HuH-7 (cell line): Measurements from ENCODE around the gene TOX2.

Experiments
- DNase-seq: peaks from one replicate; pipeline ENCODE4 v3.0.0; 2011; ENCODE audit warnings: low spot score

The TOX2 gene

DNA sequence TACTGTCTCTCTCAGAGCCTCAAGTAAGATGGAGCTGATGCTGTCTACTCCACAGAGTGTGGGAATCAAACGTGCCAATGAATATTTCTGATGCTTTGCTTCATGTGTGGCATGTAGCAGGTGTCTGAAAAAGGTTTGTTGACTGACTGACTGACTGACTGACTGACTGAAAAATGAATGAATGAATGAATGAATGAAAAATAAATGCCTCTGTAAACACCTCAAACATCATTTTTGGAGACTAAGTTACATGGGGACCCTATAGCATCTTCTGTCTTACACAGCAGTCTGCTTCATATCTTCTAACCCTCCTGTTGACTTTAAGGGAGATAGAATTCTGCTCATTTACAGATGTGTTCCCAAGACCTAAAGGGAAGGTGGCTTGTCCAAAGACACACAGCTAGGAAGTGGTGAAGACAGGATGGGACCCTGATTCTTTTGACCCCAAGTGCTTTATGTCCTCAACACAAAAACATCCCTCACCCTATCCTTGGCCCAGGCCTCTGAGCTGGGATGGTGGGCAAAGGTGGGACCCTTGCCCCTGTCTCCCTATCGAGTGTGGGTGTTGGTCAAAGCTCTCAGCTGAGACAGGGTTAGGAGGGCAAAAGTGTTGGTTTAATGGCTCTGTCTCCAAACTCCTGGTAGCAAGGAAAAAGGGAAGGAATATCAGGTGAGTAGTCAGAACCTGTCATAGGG is 104.4 kb downstream of the TOX2 start:
- DNase-seq, result no peak

DNA sequence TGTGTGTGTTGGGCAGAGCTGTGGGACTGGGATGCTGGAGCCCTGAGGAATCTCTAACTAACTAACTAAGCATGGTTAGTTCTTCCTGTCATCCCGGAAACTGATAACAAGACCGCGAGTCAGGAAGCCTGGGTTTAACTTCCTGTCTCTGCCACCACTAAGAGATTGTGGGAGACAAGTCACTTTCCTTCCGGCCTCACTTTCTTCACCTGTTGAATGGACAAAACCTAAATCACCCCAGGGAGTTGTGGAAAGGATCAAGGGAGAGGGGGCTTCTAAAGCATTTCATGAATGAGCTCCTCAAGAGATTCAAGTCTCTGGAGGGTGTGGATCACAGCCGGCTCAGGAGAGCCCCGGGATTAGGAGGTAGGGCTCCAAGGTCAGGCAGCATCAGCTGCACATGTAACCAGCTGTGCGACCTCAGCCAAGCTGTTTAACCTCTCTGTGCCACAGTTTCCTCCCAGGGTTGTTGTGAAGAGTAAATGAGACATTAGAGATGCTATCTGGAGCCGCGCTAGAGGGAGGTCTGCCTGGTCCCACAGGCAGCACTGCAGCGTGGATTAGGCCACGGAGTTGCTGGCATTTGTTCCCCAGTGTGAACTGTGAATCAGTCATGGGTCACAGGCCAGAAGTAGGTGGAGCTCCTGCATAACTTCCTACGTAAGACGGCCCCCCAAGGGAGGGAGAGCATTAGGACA is 105.1 kb downstream of the TOX2 start:
- DNase-seq, result no peak

DNA sequence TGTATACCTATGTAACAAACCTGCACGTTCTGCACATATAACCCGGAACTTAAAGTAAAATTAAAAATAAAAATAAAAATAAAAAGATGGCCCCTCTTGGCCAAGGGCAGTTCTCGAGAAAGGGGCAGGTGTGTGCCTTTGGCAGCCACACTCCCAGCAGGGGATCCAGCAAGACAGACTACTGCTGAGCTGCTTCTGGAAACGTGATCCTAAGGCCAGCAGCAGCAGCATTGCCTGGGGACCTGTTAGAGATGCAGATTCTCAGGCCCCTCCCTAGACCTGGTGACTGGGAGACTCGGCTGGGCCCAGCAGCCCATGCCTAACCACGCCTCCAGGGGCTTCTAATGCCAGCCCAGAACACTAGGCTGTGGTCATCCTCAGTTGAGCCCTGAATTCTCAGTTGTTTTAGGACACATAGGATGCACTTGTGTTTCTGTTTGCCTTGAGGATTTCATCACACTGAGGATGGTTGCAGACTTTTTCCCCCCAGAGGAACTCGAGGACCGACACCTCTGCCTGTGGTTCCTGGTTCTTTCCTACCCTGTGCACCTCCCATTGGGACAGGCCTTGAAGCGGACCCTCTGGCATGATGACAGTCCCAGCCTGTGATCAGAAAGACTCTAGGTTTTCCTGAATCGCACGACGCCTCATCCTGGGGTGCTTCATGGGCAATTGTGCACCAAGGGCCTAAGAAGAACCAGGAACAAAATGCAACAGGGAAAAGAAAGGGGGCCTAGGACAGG is 105.9 kb downstream of the TOX2 start:
- DNase-seq, result no peak

DNA sequence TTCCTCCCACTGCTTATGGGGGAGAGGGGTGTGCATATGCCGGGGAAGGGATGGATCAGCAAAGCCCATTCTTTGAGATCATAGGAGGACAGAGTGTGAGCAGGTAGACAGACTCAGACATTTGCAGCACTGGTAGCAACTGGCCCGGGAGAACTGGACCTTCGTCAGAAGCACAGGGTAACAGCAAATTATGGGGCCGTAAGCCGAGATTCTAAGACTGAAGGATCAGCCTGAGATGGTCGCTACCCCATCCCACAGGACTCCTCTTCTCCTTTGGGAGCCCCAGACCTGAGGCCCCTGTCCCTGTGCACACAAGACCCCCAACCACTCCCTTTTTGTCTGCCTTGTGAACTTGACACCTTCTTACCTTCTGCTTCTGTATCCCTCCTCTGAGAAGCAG is 106.5 kb downstream of the TOX2 start:
- DNase-seq, result no peak

DNA sequence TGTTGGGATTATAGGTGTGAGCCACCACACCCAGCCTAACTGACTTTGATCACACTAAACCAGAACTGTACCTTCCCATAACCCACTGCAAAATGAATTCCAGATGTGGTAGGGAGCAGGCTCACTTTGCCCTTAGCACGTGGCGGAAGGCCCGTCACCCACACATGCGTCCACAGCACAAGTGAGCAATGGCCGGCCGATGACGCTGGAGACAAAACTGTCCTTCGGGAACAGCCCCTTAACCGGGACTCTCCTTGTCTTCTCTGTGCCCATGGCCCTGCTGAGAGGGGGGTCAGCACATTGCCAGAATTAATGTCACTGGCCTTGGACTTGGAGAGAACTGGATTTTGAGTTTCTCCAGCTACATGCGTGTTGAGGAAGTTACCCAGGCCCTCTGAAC is 107.2 kb downstream of the TOX2 start:
- no peak for DNase-seq

DNA sequence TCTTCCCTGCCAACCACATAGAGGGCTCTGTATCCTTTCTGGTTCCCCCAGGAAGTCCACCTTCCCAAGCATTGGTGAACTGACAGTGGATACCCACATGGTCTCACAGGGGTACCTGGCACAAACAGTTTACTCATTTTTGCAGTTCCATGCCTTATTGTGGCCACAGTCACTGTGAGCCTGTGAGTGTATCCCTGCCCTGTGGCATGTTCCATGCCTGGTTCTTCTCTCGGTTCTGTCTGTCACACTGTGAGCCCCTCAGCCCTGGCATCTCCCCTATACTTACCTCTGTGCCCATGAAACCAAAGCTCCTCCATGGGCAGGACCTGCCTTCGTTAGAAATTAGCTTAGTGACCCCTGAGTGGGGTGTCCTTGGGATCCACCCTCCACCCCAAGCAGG is 107.8 kb downstream of the TOX2 start:
- DNase-seq, result no peak

DNA sequence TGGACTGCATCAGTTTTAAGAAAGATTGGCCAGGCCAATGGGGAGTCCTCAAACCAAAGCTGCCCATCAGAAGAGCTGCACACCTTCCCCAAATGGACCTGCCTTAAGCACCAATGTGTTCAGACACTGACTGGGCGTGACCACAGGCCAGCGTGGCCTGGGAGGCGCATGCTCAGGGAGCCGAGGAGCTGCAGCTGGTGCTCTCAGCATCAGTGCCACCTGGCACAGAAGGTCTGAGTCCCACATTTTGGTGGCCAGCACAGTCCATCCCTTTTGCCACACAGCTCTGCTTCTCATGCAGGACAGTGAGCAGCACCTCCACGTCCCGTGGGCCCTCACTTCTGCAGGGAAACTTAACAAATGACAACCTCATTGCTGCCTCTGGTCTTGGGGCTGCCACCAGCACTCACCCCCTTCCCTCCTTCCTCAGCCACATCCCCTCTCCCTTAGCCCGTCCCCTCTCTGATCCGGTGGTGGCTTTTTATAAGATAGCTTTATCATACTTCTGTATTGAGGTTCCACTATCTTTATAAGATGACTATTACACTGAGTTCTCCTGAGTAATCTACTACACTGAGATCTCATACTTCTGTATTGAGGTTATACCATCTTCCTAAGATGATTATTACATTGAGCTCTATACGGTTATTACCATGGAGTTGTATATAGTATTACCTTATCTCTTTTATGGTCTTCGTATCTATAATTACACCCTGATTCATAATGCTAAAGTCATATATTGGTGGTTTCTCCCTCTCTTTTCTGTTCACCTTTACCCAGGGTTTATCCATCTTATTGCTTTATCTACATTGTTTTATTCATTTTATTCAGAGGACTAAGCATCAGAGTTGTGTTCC is 109.1 kb downstream of the TOX2 start:
- no peak for DNase-seq

DNA sequence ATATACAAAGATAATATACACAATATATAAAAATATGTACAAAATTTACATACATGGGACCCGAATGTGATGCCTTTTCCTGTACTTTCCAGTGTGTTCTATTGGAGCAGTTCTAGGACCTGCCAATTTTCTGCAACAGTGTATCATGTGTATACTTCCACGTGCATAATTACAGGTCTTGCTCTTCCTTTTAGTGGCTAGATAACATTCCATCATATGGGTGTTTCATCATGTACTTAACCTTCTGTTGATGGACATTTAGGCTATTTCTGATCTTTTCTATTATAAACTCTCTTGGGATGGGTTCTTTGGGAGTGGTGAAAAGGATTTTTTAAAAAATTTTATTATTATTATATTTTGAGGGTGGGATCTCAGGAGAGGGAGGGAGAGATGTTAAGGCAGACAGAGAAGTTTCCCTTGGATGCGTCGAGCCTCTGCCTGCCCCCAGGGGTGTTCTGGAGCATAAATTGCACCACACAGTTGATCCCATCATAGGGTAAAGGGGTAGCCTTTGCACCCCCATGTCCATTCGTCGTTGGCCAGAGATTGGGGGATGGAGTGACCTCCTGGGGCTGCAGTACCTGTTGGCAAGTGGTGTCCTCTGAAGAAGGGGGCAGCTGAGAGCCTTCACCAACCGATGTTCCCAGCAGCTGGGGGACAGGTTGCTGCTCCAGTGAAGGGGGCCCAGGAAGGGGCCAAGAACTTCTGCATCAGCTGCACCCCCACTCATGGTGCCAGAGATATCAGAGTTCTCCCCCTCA is 110.3 kb downstream of the TOX2 start:
- no peak for DNase-seq

DNA sequence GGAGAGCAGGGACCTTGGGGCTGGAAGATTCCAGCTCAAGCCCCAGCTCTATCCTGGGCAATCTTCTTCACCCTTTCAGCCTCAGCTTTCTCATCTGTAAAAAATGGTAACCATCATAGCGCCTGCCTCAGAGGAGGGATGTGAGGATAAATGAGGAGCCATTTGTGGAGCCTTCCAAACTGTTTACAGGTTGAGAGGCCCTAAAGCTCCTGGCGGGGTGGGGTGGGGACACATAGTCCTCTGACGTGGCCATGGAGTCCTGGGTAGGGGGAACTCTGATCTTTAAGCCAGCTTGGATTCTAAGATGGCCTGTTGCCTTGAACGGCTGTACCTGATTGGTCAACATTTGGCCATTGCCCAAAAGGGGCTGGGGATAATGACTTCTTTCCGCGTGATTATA is 111.1 kb downstream of the TOX2 start:
- no peak for DNase-seq

DNA sequence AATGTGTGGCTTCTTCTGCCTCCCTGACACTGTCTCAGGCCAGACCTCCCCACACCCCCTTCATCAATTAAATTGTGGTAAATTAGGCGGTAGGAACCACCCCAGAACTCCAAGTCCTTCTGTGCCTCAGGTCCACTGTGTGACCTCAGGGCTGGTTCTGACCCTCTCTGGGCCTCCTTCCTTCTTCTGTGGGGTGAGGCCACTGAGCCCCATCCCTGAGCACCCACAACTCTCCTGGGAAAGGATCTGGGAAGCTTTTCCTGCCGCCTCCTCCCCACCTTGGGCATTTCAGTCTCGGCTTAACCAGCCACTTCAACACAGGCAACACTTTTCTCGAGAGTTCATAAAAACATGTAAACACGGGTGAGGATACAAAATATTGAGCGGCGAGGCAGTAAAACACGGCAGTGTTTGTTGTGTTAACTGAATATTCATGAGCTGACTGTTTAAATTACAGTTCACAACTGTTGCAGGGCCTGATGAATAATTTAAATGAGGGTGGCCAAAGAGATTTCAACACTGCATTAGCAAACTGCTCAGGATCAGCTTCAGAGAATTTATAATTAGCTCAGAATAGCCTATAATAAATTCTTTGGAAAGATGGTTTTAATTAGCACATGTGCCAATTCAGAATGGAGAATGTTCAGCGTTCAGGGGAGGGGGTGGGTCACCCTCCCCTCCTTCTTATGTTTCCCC is 112.1 kb downstream of the TOX2 start:
- no peak for DNase-seq

DNA sequence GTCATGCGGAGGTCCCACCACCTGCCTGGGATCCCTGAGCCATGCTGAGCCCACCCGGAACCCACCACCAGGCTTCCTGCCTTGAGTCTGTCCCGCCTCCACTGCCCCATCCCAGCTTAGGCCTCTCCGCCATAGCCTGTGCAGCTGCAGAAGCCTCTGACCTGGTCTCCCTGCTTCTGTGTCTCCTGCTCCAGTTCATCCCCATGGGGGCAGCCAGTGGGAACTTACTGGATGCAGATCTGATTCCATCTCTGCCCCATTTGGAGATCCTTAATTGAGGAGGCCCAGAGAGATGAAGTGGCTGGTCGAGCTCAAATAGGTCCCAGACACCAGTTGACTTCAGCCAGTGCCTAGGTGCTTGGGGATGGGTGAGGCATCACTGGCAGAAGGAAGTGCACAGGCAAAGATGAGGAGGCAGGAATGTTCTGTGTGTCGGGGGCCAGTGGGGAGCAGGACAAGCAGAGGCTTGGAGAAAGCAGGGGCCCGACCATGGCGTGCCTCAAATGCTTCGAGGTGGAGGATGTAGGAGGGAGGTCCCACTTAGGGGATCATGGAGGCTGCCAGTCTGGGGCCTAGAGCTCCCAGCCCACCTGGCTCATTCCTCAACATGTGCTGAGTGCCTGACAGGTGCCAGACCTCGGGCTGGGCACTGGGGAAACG is 112.8 kb downstream of the TOX2 start:
- no peak for DNase-seq

DNA sequence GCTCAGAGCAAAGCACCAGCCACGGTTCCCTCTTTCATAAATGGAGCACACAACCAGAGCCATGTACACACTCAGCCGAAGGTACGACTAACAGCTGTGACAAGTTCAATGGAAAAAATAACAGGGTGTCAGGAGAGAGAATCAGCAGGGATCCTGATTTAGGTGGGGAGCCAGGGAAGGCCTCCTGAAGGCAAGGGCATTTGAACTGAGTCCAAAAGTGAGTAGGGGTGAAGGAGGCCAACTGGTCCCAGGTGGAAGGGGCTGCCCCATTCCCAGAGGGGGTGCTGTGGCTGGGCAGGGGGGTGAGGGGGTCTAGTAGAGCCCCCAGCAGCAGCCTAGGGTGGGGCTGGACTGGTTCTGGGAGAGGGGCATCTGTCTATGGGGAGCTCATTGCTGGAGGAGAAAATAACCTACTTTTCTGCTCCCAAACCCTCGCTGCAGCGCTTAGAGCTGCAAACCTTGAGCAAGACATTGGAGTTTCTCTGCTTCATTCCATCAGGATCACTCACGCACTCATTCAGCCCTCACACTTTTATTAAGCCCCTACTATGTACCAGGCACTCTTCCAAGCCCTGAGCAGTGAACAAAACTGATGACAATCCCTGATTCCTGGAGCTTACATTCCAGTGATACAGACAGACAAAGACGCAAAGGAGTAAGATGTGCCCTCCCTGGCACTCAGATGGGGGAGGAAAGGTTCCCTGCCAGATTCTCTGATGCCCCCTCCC is 113.5 kb downstream of the TOX2 start:
- no peak for DNase-seq

DNA sequence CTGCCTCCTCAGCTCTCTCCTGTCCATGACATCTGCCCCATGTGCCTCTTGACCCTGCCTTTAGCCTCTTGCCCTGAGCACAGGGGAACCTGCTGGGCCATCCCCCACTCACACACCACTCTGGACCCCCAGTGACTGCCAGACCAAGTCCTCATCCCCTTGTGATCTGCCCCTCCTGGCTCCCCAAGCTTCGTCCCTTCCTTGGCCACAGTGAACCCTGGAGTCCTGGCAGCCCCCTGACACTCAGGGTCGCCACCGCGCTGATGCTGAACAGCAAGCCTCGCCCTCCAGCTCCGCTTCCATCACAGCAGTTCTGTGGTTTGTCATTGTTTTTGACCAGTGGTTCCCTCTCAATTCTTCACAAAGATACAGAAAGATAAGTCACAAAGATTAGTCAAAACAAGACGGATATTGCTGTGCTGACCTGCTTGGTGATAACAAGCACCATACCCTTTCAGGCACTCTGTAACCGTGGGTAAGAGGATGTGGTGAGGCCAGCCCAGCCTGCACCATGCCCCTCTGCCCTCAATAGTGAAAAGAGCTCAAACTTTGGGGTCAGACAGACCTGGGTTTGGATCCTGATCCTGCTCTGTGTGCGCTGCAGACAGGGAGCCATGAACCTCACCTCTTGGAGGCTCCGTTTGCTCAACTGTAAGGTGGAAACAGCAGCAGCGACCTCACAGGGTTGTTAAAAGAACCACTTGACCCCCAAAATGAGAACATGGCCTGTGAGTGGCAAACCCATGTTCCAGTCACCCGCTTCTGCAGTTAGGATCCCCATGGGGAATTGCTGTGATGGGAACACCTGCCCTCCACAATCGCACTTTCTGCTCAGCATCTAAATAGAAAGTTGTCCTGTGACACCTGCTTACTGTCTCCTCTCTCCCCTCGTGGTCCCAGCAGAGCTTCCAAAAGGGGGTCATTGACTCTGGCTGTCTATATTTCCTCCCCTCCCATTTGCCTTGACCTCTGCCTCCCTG is 114.5 kb downstream of the TOX2 start:
- no peak for DNase-seq

DNA sequence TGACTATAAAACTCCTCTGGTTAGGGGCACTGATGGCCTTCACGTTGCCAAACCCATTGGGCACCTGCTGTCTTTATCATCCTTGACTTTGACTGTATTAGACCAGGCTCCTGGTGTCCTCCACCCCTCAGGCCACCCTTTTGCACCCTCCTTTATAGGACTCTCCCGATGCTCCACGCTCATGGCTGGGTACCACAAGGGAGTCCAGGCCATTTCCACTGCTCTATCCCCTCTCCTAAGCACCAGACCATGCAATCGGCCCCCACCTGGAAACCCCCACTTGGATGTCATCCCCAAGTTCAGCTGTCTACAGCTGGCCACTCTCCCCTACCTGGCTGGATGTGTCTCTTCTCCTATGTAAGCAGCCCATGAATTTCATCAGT is 115.2 kb downstream of the TOX2 start:
- DNase-seq, result no peak

DNA sequence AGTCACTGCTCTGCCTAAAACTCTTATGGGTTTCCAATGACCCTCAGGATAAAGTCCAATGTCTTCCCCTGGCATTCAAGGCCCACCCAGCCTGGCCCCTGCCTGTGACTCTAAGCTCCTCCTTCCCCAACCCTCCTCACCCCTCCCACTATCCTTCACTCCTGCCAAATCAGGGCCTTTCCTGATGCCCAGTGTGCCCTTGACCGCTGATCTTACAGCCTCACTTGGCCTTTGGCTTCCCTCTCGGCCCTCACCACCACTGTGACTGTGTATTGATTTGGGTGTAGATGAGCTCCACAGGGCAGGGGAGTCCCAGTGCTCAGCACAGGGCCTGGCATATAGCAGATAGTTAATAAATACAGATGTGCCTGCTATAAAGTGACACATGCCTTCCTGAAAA is 115.7 kb downstream of the TOX2 start:
- no peak for DNase-seq

DNA sequence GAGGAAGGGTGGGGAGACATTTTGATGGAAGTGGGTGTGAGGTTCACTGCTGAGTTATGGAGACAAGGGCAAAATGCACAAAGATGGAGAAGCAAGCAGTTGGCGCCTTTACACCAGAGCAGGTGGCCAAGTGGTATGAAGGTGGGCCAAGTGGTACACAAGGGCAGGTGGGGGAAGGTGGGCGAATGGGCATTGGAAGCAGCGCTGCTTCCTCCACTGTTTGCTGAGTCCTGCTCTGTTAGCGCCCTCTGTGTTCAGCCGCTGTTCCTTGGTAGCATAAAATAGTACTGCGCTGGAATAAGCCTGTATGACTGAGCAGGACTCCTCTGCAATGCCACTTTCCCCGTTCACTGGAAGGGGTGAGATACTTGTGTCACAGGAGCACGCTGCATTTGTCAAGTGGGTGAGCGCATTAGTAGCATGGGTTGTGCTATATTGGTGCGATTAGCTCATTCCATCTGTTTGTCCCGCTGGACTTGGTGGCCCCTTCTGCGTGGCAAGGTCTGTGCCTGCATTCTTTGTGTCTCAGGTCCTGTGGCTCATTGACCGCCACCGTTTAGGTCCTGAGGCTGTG is 116.4 kb downstream of the TOX2 start:
- DNase-seq, result no peak

DNA sequence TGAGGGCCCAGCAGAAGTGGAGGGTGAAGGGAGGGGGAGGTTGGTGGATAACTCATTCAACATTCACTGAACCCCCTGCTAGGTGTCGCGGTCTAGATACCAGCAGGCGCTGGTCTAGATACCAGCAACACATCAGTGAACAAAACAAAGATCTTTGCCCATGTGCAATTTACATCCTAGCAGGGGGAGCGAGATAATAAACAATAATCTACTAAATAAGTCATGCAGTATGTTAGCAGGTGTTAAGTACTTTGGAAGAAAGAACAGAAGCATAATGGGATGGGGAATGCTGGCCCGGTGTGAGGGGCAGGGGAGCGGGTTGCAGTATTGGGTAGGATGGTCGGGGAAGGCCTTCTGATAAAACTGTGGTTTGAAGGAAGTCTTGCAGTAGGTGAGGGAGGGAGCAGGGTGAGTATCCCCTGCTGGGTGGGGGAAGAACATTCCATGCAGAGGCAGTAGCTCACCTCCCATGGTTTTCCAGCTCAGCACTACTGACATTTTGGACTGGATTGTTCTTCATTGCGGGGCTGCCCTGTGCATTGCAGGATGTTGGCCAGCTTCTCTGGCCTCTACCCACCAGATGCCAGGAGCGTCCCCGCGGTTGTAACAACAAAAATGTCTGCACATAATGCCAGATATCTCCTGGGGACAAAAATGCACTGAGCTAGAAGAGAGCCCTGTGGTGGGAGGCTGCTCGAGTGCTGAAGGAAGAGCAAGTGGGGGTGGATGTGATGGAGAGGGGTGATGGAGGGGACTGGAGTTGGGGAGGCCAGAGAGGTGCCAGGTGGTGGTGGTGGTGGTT is 117.3 kb downstream of the TOX2 start:
- no peak for DNase-seq
